ENCODE results near the gene COIL. TPM values are rescaled to one million over a fixed set of nuclear protein-coding genes. Genes with fewer than 3 reads are reported as not detected.

COIL gene
- total and polyA plus RNA-seq, 9 of the 15 experiments (the other 6 are each of a cell fraction or from before 2014, with no cell fraction given), result 23.9 to 41.3 (median 28.7) TPM

DNA sequence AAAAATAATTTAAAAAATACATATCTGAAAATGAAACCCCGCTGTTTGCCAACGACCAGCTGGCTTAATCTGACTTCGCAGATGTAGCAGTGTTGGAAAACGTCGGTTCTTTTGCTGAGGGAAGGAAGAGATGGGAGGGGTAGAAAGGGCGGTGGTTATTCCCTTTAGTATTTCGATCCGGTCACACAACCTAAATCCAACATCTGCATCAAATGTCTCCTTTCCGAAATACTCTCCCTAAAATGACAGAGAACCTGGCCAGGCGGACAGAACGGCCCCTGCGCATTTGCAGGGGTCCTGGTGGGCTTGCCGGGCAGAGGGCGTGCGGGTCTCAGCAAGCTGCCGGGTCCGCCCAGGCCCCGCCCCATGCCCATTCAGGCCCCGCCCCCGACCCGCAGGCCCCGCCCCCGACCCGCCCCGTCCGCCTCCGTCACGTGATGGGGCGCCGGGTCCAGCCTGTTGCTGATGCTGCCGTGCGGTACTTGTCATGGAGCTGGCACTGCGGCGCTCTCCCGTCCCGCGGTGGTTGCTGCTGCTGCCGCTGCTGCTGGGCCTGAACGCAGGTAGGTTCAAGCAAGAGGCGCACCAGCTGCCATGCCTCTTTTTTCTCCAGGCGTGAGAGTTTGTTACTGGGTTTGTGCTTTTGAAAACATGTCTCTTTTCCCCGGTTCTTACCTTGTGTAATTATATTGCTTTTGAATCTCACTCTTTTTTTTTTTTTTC is 17.0 kb upstream of the COIL start, which contains the start of gene SCPEP1 (continued):
- TF ChIP-seq YY1 (IDR thresholded peaks at IDR 0.05; ENCODE audit: borderline replicate concordance in 1 of 3, control insufficient read depth in 1 of 3, extremely low read depth in 1 of 3, insufficient read depth in 3 of 3, insufficient read length in 1 of 3, insufficient replicate concordance in 2 of 3, low read depth in 1 of 3, low read length in 2 of 3), result peak in 2 of 3 experiments; percentile 12 to 26
- no peak for TF ChIP-seq RB1 (IDR thresholded peaks at IDR 0.05; ENCODE audit: low read depth)
- peak; percentile 59 for TF ChIP-seq RBFOX2 (IDR thresholded peaks at IDR 0.05; ENCODE audit: low read depth, low read length)
- no peak for TF ChIP-seq ZKSCAN3 (CRISPR knock-in tag; IDR thresholded peaks at IDR 0.05)
- no peak for TF ChIP-seq NR2C1 (IDR thresholded peaks at IDR 0.05)
- no peak for TF ChIP-seq NR2C1 (tag; IDR thresholded peaks at IDR 0.05)
- TF ChIP-seq NR3C1 (CRISPR knock-in tag; IDR thresholded peaks at IDR 0.05), result no peak
- peak; percentile 52; the same call in 1 of the 2 replicates for TF ChIP-seq TAL1 (IDR thresholded peaks at IDR 0.05)
- no peak for TF ChIP-seq SRSF1 (IDR thresholded peaks at IDR 0.05; ENCODE audit: low read depth, low read length)
- TF ChIP-seq, protein P1, sequence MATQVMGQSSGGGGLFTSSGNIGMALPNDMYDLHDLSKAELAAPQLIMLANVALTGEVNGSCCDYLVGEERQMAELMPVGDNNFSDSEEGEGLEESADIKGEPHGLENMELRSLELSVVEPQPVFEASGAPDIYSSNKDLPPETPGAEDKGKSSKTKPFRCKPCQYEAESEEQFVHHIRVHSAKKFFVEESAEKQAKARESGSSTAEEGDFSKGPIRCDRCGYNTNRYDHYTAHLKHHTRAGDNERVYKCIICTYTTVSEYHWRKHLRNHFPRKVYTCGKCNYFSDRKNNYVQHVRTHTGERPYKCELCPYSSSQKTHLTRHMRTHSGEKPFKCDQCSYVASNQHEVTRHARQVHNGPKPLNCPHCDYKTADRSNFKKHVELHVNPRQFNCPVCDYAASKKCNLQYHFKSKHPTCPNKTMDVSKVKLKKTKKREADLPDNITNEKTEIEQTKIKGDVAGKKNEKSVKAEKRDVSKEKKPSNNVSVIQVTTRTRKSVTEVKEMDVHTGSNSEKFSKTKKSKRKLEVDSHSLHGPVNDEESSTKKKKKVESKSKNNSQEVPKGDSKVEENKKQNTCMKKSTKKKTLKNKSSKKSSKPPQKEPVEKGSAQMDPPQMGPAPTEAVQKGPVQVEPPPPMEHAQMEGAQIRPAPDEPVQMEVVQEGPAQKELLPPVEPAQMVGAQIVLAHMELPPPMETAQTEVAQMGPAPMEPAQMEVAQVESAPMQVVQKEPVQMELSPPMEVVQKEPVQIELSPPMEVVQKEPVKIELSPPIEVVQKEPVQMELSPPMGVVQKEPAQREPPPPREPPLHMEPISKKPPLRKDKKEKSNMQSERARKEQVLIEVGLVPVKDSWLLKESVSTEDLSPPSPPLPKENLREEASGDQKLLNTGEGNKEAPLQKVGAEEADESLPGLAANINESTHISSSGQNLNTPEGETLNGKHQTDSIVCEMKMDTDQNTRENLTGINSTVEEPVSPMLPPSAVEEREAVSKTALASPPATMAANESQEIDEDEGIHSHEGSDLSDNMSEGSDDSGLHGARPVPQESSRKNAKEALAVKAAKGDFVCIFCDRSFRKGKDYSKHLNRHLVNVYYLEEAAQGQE (IDR thresholded peaks at IDR 0.05; ENCODE audit: borderline replicate concordance), result peak; percentile 47; the same call in 1 of the 2 replicates
- TF ChIP-seq, protein P1 (CRISPR knock-in tag; IDR thresholded peaks at IDR 0.05; ENCODE audit: low read depth), result no peak
- peak; percentile 72 for TF ChIP-seq POLR2G (IDR thresholded peaks at IDR 0.05; ENCODE audit: low read depth, low read length)
- no peak for TF ChIP-seq LCOR (CRISPR knock-in tag; IDR thresholded peaks at IDR 0.05)
- TF ChIP-seq TOE1 (IDR thresholded peaks at IDR 0.05; ENCODE audit: borderline replicate concordance), result peak; percentile 88
- TF ChIP-seq TOE1 (CRISPR knock-in tag; IDR thresholded peaks at IDR 0.05; ENCODE audit: borderline replicate concordance, low read depth), result no peak
- TF ChIP-seq HNRNPL (IDR thresholded peaks at IDR 0.05; ENCODE audit: low read depth, low read length), result no peak
- no peak for TF ChIP-seq HSF4 (CRISPR knock-in tag; IDR thresholded peaks at IDR 0.05; ENCODE audit: borderline replicate concordance)
- peak in 1 of 2 experiments; percentile 15; a peak in 1 of 4 replicates for TF ChIP-seq NONO (IDR thresholded peaks at IDR 0.05; ENCODE audit: low read depth in 2 of 2, low read length in 1 of 2)
- TF ChIP-seq IFI16 (CRISPR knock-in tag; IDR thresholded peaks at IDR 0.05), result no peak
